Measurements from ENCODE around the gene PTPRO.

DNA sequence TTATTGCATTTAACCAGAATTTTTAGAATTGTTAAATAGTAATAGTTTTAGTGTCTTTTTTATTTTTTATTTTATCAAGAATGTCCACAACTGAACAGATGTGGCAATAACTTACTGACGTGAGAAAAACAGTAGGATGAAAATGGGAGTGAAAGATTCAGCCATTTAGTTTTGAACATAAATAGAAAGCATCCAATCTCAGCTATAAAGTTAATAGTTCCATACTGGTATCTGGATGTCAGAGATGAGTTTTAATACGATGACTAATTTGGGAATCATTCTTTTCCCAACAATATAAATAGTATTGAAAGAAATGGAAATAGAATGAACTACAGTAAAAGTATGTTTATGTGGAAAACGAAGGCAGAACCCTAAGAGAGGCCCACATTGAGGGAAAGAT lies 307.5 kb downstream of the PTPRO start:
- TF ChIP-seq POLR2A (IDR thresholded peaks at IDR 0.05) = no peak
- TF ChIP-seq, protein P1, sequence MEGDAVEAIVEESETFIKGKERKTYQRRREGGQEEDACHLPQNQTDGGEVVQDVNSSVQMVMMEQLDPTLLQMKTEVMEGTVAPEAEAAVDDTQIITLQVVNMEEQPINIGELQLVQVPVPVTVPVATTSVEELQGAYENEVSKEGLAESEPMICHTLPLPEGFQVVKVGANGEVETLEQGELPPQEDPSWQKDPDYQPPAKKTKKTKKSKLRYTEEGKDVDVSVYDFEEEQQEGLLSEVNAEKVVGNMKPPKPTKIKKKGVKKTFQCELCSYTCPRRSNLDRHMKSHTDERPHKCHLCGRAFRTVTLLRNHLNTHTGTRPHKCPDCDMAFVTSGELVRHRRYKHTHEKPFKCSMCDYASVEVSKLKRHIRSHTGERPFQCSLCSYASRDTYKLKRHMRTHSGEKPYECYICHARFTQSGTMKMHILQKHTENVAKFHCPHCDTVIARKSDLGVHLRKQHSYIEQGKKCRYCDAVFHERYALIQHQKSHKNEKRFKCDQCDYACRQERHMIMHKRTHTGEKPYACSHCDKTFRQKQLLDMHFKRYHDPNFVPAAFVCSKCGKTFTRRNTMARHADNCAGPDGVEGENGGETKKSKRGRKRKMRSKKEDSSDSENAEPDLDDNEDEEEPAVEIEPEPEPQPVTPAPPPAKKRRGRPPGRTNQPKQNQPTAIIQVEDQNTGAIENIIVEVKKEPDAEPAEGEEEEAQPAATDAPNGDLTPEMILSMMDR (IDR thresholded peaks at IDR 0.05) = no peak

Measured in body of pancreas (tissue), 4 donors.